Measurements from ENCODE around the gene PPP1R1B. TPM values are rescaled to one million over a fixed set of nuclear protein-coding genes. Genes with fewer than 3 reads are reported as not detected.

PPP1R1B gene
- total and polyA plus RNA-seq, 9 of the 15 experiments (the other 6 are each of a cell fraction or from before 2014, with no cell fraction given): 0.07 to 0.18 (median 0.10) TPM; not detected in 4

GRCh38 chr17:39642291-39643074 is 15.7 kb downstream of the PPP1R1B start:
- BruUV-seq (replicated peaks): no TSS peak
- in situ Hi-C loops (cut with MboI) (no loop called here), intact Hi-C loops (cut with micrococcal nuclease) (no loop called here)
- Histone ChIP-seq H3K9me3 (replicated peaks; ENCODE audit: control insufficient read depth, insufficient read depth, low read depth, low read length) (no peaks in the 10 kb centered on the region), H2AFZ (ENCODE audit: low read depth, low read length) (no peak overlapping the region), H3K36me3 (ENCODE audit: control insufficient read depth, insufficient read depth, low read length) (peaks cover 11% of the 10 kb centered on the region; the same call in 2 of the 3 replicates), H3K79me2 (ENCODE audit: control insufficient read depth, insufficient read depth, low read length) (peaks cover 87% of the 10 kb centered on the region), H3K9me1 (ENCODE audit: control insufficient read depth, insufficient read depth, low read length) (no peaks in the 10 kb centered on the region), H3K9ac (ENCODE audit: insufficient read depth in 1 of 2, low read depth in 2 of 2, low read length in 2 of 2) (peak overlapping the region in 1 of 2 experiments; percentile 22; a peak in 2 of 4 replicates), H3K4me3 (no peak overlapping the region), H3K4me2 (ENCODE audit: insufficient read depth, low read length) (no peak overlapping the region), H4K20me1 (replicated peaks; ENCODE audit: control insufficient read depth, insufficient read depth, low read length) (peaks cover 29% of the 10 kb centered on the region), H3K27ac (ENCODE audit: extremely low read depth, low read depth, low read length) (no peak overlapping the region), H3K27me3 (ENCODE audit: control insufficient read depth in 2 of 2, insufficient read depth in 2 of 2, low read length in 2 of 2) (no peaks in the 10 kb centered on the region), H3K4me1 (replicated peaks in 1 of 2; ENCODE audit: control insufficient read depth in 2 of 2, insufficient read depth in 2 of 2, low read length in 2 of 2) (peaks cover 61 to 64% of the 10 kb centered on the region in 2 experiments)
- TF ChIP-seq RBM25 (IDR thresholded peaks at IDR 0.05; ENCODE audit: low read depth, low read length, severe bottlenecking) (peak; percentile 62), RCOR1 (IDR thresholded peaks at IDR 0.05; ENCODE audit: borderline replicate concordance in 1 of 2, low read depth in 2 of 2, low read length in 2 of 2) (0 out of 4 replicates have a peak, but pooled peaks of 1 of the 2 experiments have one; percentile 6), SPI1 (IDR thresholded peaks at IDR 0.05; ENCODE audit: borderline replicate concordance, low read depth, low read length) (peak; percentile 40; the same call in 1 of the 2 replicates), NCOA1 (IDR thresholded peaks at IDR 0.05; ENCODE audit: low read depth) (no peak), SMARCA5 (IDR thresholded peaks at IDR 0.05) (peak; percentile 52; the same call in 1 of the 2 replicates), CHCHD3 (CRISPR knock-in tag; IDR thresholded peaks at IDR 0.05) (no peak), ZNF212 (CRISPR knock-in tag; IDR thresholded peaks at IDR 0.05) (no peak), KDM1A (IDR thresholded peaks at IDR 0.05) (0 out of 4 replicates have a peak, but pooled peaks of 1 of the 2 experiments have one; percentile 29), BCOR (IDR thresholded peaks at IDR 0.05) (peak; percentile 68; the same call in 1 of the 2 replicates)
- TF ChIP-seq, protein P1, sequence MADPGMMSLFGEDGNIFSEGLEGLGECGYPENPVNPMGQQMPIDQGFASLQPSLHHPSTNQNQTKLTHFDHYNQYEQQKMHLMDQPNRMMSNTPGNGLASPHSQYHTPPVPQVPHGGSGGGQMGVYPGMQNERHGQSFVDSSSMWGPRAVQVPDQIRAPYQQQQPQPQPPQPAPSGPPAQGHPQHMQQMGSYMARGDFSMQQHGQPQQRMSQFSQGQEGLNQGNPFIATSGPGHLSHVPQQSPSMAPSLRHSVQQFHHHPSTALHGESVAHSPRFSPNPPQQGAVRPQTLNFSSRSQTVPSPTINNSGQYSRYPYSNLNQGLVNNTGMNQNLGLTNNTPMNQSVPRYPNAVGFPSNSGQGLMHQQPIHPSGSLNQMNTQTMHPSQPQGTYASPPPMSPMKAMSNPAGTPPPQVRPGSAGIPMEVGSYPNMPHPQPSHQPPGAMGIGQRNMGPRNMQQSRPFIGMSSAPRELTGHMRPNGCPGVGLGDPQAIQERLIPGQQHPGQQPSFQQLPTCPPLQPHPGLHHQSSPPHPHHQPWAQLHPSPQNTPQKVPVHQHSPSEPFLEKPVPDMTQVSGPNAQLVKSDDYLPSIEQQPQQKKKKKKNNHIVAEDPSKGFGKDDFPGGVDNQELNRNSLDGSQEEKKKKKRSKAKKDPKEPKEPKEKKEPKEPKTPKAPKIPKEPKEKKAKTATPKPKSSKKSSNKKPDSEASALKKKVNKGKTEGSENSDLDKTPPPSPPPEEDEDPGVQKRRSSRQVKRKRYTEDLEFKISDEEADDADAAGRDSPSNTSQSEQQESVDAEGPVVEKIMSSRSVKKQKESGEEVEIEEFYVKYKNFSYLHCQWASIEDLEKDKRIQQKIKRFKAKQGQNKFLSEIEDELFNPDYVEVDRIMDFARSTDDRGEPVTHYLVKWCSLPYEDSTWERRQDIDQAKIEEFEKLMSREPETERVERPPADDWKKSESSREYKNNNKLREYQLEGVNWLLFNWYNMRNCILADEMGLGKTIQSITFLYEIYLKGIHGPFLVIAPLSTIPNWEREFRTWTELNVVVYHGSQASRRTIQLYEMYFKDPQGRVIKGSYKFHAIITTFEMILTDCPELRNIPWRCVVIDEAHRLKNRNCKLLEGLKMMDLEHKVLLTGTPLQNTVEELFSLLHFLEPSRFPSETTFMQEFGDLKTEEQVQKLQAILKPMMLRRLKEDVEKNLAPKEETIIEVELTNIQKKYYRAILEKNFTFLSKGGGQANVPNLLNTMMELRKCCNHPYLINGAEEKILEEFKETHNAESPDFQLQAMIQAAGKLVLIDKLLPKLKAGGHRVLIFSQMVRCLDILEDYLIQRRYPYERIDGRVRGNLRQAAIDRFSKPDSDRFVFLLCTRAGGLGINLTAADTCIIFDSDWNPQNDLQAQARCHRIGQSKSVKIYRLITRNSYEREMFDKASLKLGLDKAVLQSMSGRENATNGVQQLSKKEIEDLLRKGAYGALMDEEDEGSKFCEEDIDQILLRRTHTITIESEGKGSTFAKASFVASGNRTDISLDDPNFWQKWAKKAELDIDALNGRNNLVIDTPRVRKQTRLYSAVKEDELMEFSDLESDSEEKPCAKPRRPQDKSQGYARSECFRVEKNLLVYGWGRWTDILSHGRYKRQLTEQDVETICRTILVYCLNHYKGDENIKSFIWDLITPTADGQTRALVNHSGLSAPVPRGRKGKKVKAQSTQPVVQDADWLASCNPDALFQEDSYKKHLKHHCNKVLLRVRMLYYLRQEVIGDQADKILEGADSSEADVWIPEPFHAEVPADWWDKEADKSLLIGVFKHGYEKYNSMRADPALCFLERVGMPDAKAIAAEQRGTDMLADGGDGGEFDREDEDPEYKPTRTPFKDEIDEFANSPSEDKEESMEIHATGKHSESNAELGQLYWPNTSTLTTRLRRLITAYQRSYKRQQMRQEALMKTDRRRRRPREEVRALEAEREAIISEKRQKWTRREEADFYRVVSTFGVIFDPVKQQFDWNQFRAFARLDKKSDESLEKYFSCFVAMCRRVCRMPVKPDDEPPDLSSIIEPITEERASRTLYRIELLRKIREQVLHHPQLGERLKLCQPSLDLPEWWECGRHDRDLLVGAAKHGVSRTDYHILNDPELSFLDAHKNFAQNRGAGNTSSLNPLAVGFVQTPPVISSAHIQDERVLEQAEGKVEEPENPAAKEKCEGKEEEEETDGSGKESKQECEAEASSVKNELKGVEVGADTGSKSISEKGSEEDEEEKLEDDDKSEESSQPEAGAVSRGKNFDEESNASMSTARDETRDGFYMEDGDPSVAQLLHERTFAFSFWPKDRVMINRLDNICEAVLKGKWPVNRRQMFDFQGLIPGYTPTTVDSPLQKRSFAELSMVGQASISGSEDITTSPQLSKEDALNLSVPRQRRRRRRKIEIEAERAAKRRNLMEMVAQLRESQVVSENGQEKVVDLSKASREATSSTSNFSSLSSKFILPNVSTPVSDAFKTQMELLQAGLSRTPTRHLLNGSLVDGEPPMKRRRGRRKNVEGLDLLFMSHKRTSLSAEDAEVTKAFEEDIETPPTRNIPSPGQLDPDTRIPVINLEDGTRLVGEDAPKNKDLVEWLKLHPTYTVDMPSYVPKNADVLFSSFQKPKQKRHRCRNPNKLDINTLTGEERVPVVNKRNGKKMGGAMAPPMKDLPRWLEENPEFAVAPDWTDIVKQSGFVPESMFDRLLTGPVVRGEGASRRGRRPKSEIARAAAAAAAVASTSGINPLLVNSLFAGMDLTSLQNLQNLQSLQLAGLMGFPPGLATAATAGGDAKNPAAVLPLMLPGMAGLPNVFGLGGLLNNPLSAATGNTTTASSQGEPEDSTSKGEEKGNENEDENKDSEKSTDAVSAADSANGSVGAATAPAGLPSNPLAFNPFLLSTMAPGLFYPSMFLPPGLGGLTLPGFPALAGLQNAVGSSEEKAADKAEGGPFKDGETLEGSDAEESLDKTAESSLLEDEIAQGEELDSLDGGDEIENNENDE (IDR thresholded peaks at IDR 0.05; ENCODE audit: low read depth, low read length): no peak
- ChIA-PET CTCF (ENCODE audit: low intra/inter-chr PET ratio) (no interaction called here), POLR2A (interaction anchor here (0.6 to 1.4 kb wide), 3 partner anchors 11 to 24 kb away, joined by 3 to 4 read pairs (median 4); no protein-coding TSS in a partner anchor)
- WGBS (ENCODE audit: insufficient coverage, low coverage, missing lambda C conversion rate): 77% methylated on average over 9 of the region's 9 CpGs
- DNase-seq (ENCODE audit: extremely low read depth in 1 of 4, low spot score in 3 of 4) (no peak), ATAC-seq (no peak), FAIRE-seq (no peak)
